Subcutaneous adipose tissue (tissue), 4 donors: ENCODE measurements around the gene CNTN1. TPM values are rescaled to one million over a fixed set of nuclear protein-coding genes. Genes with fewer than 3 reads are reported as not detected.

Experiments
- CTCF ChIP-seq: fragments of 450-650 bp; IDR thresholded peaks from one replicate; pipeline ENCODE4 v1.5.1; 2016; ENCODE audit warnings: low read depth, mild to moderate bottlenecking, control low read depth, antibody characterized with exemption, moderate library complexity
- total RNA-seq, 4 donors: library from RNA; depleted of rRNA; stranded (reverse); fragments of >200 nt; gene quantifications; one replicate each; pipeline ENCODE4 v1.1.0, GENCODE V29; 2016

CNTN1 gene
- total RNA-seq, 4 donors from 2014 or later: 0.57 to 2.2 (median 1.0) TPM

- TF ChIP-seq CTCF: no peak
These were observed 288.3 kb downstream of the CNTN1 start for GRCh38 chr12:40980427-40980961.

- no peak for TF ChIP-seq CTCF
These were observed 293.8 kb downstream of the CNTN1 start for GRCh38 chr12:40986001-40986400.

- no peak for TF ChIP-seq CTCF
These were observed 296.1 kb downstream of the CNTN1 start for GRCh38 chr12:40988355-40988754.

GRCh38 chr12:40988824-40989223, 296.6 kb downstream of the CNTN1 start:
- no peak for TF ChIP-seq CTCF

GRCh38 chr12:40989785-40990184, 297.5 kb downstream of the CNTN1 start:
- TF ChIP-seq CTCF: no peak

- no peak for TF ChIP-seq CTCF
These were observed 299.9 kb downstream of the CNTN1 start for GRCh38 chr12:40992158-40992557.

- TF ChIP-seq CTCF: no peak
These were observed 300.4 kb downstream of the CNTN1 start for GRCh38 chr12:40992674-40993073.
